MG63 (cell line): ENCODE results near the gene CDH23. TPM values are rescaled to one million over a fixed set of nuclear protein-coding genes. Genes with fewer than 3 reads are reported as not detected.
A peak's percentile ranks its signal among the peaks of the same experiment; 100 is the strongest.

Experiments
- DNase-seq: peaks from one replicate; pipeline ENCODE4 v3.0.0-alpha.2; 2020
- H3K27me3 ChIP-seq: fragments of 250-450 bp; sonication (Bioruptor Pico); 2 replicates; pipeline ENCODE4 v1.5.1; 2020; ENCODE audit warnings: mild to moderate bottlenecking, moderate library complexity
- H3K36me3 ChIP-seq: fragments of 250-450 bp; sonication (Bioruptor Pico); 2 replicates; pipeline ENCODE4 v1.5.1; 2020; ENCODE audit warnings: mild to moderate bottlenecking, moderate library complexity
- H3K4me3 ChIP-seq: fragments of 250-450 bp; sonication (Bioruptor Pico); 2 replicates; pipeline ENCODE4 v1.5.1; 2020; ENCODE audit warnings: mild to moderate bottlenecking, moderate library complexity
- H3K9me3 ChIP-seq: fragments of 250-450 bp; sonication (Bioruptor Pico); 2 replicates; pipeline ENCODE4 v1.5.1; 2020; ENCODE audit warnings: mild to moderate bottlenecking, moderate library complexity
- total RNA-seq: library from RNA; depleted of rRNA; stranded (reverse); fragments of >200 nt; shearing (Covaris generic); gene quantifications from 2 replicates; pipeline ENCODE4 v1.2.3, GENCODE V29; 2014; ENCODE audit warnings: low replicate concordance

CDH23 gene
- total RNA-seq, 1 experiment from 2014 or later = 0.07 TPM

DNA sequence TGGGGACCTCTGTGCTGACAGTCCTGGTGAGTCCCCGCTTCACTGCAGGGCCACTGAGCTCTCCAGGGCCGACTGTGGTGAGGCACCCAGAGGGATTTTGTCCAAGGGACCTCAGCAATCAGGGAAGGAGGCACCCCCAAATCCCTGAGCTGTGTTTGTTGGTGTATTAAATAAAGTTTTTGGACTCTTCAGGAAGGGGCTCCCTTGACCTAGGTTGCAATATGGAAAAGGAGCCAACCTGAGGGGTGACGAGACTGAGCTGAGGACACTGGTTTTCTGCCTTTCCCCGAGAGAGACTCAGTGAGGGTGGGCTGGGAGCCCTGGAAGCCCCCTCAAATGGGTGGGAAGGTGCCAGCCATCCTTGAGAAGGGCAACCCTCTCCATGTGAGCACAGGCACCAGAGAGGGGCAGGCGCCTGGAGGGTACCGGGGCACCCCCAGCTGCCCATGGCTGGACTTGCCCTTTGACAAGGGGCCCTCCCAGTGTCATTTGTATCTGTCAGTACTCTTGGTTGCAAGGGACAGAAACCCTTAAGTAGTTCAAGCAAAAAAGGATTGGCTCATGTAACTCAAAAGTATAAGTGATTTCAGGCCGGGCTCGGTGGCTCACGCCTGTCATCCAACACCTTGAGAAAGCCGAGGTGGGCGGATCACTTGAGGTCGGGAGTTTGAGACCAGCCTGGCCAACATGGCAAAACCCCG, 250.0 kb downstream of the CDH23 start:
- H3K4me3 ChIP-seq = no peak overlapping the region
- no peak for DNase-seq

DNA sequence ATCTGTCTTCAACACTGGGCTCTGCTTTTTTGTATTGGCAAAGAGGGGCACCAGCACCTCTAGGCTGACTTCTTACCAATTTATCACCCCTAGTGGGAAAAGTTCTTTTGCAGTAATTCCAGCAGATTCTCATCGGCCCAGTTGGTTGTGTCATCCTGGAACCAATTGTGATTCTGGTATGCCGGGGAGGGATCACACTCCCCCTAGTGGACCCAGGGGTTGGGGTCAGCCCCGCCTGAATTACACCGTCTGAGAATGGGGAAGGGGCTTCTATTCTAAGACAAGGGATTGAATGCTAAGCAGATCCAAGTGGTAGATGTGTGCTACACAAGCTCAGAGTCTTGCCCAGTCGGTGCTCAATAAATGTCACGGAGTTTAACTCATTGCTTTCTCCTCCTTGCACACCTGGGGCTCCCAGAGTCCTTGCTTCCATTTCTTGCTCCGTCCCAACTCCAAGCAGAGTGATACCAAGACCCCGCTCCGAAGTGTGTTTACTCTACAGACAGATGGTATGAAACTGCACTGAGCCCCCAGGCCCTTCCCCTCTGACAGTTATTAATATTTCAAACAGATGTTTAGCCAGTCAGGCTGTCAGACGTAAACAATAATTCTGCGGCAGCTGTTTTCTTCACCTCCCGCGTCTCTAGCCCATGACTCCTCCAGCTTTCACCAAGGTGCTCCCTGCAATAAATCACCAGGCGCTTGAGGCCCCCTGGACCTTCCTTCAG, 251.0 kb downstream of the CDH23 start:
- Histone ChIP-seq H3K36me3 (no peaks in the 10 kb centered on the region), H3K9me3 (no peaks in the 10 kb centered on the region), H3K4me3 (no peak overlapping the region), H3K27me3 (no peaks in the 10 kb centered on the region)
- no peak for DNase-seq

More for the DNA sequence above, 250.0 kb downstream of the CDH23 start:
- Histone ChIP-seq H3K36me3 (no peaks in the 10 kb centered on the region), H3K9me3 (no peaks in the 10 kb centered on the region), H3K27me3 (no peaks in the 10 kb centered on the region)

DNA sequence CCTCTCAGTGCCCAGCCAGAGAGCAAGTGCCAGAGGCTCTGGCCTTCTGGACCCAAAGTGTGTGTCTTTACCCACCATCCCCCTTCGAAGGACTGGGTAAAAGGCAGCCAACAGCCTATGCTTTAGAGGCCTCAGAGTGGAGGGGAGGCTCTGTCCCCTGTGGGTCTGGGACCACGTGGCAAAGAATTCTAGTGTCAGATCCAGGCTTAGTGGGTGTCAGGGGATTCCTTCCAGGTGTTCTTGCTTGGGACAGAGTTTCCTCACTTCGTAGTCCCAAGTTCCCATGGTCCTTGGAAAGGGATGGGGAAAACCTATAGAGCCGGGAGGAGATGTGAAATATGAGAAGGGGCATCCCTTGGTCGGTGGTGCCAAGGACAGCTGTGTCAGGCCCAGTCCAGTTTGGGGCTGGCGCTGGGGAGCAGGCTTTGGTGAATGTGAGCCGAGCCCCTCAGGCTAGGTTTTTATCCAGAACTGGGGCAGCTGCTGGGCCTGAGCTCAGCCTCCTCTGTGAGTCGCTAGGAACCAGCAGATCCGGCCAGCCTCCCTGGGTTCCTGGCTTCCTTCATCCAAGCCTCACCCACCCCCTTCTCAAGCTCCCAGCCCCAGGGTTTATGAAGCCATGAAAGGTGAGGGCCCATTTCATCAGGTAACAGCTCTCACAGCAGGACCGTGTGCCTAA, 251.7 kb downstream of the CDH23 start:
- no peak for DNase-seq

DNA sequence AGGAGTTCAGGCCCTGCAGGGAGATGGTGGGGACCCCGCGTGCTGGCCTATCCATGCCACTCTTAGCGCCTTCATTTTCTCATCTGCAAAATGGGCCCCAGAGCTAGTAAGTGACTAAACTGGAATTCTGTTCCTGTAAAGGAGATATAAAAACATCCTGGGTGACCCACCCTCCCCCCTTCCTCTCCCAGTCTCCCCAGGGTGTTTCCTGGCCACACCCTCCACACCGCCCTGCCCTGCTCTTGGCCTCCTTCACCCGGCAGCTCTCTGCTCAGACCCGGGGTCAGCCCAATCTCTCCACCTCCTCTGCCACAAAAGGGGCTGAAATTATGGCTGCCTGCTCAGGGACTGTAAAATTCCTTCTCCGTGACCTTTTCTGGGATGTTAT, 252.2 kb downstream of the CDH23 start:
- no peak overlapping the region for H3K4me3 ChIP-seq
- no peaks in the 10 kb centered on the region for H3K9me3 ChIP-seq
- DNase-seq = peak; percentile 16
- no peaks in the 10 kb centered on the region for H3K36me3 ChIP-seq
- H3K27me3 ChIP-seq = no peaks in the 10 kb centered on the region

More for the DNA sequence above, 251.7 kb downstream of the CDH23 start:
- Histone ChIP-seq H3K4me3 (no peak overlapping the region), H3K27me3 (no peaks in the 10 kb centered on the region), H3K9me3 (no peaks in the 10 kb centered on the region), H3K36me3 (no peaks in the 10 kb centered on the region)

DNA sequence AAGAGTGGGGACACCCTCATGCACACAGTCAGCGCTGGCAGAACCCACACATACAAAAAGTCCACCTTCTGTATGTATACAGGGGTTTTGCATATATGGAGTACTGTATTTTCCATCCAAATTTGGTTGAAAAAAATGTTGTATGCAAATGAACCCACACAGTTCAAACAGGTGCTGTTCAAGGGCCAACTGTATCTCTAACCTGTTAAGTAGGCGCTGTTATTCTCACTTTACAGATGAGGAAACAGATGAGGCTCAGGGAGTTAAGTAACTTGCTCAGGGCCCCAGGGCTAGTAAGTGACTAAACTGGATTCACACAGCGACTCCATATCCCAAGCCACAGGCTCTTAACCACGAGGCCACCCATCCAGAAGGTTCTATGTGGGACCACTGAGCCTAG, 252.9 kb downstream of the CDH23 start:
- Histone ChIP-seq H3K9me3 (no peaks in the 10 kb centered on the region), H3K4me3 (no peak overlapping the region), H3K27me3 (no peaks in the 10 kb centered on the region)

DNA sequence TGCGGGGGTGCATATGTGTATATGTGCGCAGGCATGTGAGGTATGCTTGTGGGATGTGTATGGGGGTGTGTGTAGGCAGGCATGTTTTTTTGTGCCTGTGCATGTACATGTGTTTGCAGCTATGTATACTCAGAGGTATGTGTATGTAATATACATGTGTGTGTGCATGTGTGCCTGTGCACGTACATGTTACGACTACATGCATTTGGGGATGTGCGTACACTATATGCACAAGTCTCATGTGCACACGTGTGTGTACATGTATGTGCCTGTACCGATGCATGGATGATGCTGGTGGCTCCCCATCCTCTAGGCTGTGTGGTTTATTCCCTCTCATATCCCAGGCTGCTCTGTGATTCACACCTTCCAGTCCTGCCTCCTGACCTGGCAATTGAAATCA, 253.7 kb downstream of the CDH23 start:
- Histone ChIP-seq H3K4me3 (no peak overlapping the region), H3K36me3 (no peaks in the 10 kb centered on the region), H3K9me3 (no peaks in the 10 kb centered on the region), H3K27me3 (no peaks in the 10 kb centered on the region)
- no peak for DNase-seq

More for the DNA sequence above, 252.9 kb downstream of the CDH23 start:
- H3K36me3 ChIP-seq = no peaks in the 10 kb centered on the region
- DNase-seq = no peak

DNA sequence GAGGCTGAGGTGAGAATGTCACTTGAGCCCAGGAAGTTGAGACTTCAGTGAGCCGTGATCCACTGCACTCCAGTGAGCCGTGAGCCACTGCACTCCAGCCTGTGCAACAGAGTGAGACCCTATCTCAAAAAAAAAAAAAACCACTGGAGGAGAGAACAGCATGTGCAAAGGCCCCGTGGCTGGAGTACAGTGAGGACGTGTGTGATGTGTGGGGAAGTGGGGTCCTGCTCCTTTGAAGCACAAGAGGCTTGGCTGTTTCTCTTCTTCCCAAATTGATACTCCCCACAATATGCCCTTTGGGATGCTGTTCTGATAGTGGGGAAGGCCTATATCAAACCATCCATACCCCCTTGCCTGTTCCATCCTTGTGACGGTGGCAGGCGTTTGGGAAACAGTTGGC, 254.7 kb downstream of the CDH23 start:
- H3K9me3 ChIP-seq = no peaks in the 10 kb centered on the region
- no peak for DNase-seq
- H3K27me3 ChIP-seq = no peaks in the 10 kb centered on the region
- H3K36me3 ChIP-seq = no peaks in the 10 kb centered on the region
- H3K4me3 ChIP-seq = no peak overlapping the region

DNA sequence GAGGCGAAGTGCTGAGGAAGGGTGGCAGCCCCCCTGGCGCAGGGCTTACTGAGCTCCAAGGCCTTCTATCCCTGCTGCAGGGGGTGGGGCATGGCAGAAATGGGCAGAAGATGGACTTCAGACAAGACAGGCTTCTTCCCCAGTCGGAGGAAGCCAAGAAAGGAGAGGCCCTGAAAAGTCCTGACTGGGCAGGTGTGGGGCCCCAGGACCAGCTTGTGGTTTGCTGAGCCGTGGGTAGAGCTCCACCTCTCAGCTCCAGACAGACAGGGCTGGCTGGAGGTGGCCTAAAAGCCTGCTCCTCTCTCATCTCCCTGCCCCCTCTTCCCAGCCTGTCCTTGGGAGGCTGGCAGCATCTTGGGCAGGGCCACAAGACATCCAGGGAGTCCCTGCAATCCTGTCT, 255.2 kb downstream of the CDH23 start:
- Histone ChIP-seq H3K9me3 (no peaks in the 10 kb centered on the region), H3K36me3 (no peaks in the 10 kb centered on the region), H3K27me3 (no peaks in the 10 kb centered on the region), H3K4me3 (no peak overlapping the region)
- no peak for DNase-seq

DNA sequence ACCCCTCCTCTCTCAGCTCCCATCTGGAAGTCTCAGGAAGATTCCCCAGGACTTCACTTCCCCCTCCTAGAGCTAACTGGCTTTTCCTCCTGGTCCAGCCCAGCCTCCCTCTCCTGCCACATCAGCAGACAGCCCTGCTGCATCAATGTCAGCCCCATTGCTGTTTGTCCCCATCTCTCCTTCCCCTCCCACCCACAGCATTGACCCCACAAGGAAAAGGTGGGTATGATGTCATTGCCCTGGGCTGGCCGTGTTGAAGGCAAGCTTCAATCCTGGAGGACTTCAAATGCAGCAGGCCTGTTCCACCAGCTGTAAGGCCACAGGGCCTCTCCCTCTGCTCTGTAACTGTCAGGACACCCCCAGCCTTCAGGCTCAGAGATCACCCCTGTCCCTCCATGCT, 256.3 kb downstream of the CDH23 start:
- no peak overlapping the region for H3K4me3 ChIP-seq
- DNase-seq = no peak
- H3K36me3 ChIP-seq = no peaks in the 10 kb centered on the region
- H3K9me3 ChIP-seq = no peaks in the 10 kb centered on the region
- no peaks in the 10 kb centered on the region for H3K27me3 ChIP-seq

DNA sequence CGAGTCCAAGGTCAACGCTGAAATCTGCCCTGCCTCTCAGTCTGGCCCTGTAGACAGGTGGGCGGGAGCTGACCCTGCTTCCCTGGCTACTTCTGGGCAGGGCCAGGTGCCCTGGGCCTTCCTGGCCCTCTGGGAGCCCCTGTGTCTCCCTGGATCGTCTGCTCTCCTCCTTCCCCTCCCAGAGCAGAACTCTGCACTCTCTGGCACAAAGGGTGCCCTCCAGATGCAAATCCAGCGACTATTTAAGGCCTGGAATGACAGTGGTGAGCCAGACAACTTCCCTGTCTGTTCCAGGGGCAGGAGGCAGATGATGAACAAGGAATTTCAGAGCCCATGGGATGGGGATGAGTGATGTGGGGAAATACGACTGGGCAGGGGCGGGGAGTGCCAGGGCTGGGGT, 259.5 kb downstream of the CDH23 start:
- H3K36me3 ChIP-seq = no peaks in the 10 kb centered on the region
- no peak for DNase-seq
- H3K27me3 ChIP-seq = no peaks in the 10 kb centered on the region

DNA sequence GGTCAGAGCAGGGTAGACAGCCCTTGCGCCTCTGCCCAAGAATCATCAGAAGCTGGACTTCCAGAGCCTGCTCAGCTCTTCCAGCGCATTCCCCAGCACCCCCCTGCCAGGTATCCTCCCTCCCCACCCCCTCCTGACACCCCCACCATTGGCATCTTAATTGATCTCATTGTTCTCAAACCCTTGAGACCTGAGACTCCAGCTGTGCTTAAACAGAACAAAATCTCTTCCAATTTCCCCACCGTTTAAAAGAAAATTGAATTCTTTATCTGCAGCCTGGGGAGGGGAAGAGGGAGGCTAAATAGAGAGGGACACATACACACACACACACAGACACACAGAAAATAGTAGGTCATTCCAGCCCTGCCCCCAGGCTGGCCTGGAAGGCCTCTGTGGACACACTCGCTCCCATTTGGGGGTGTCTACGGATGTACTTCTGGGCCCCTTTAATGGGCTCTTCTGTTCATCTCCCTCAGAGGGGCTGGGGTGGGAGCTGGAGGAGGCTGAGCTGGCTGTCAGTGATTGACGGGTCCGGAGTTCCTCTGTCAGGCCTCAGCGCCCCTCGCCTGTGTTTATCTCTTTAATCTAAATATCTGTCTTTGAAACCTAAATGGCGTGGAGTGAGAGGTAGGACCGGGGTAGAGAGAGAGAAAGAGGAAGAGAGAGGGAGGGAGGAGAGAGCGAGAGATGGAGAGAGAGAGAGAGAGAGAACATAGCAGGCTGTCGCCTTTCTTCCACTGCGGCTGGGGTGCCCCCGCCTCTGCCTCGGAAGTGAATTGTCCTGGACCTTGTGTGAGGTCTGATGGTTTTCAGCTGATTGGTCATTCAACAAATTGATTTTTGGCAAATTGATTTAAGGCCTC, 261.1 kb downstream of the CDH23 start:
- no peaks in the 10 kb centered on the region for H3K36me3 ChIP-seq
- H3K9me3 ChIP-seq = no peaks in the 10 kb centered on the region
- H3K27me3 ChIP-seq = no peaks in the 10 kb centered on the region
- no peak overlapping the region for H3K4me3 ChIP-seq
- no peak for DNase-seq

More for the DNA sequence above, 259.5 kb downstream of the CDH23 start:
- Histone ChIP-seq H3K4me3 (no peak overlapping the region), H3K9me3 (no peaks in the 10 kb centered on the region)

DNA sequence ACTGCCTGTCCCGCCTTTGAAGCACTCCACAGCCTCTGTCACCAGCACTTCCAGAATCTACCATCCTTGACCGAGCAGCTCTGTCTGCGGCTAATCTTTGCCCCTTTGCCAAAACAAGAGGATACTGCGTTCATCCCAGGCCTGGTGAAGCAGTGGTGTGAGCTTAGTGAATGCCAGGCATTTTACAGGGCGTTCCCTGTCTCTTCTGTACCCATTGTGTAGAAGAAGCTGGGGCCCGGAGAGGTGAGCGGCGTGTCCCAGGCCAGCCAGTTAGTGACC, 261.7 kb downstream of the CDH23 start:
- H3K36me3 ChIP-seq = no peaks in the 10 kb centered on the region
- no peaks in the 10 kb centered on the region for H3K27me3 ChIP-seq
- H3K4me3 ChIP-seq = no peak overlapping the region
- DNase-seq = no peak
- no peaks in the 10 kb centered on the region for H3K9me3 ChIP-seq

DNA sequence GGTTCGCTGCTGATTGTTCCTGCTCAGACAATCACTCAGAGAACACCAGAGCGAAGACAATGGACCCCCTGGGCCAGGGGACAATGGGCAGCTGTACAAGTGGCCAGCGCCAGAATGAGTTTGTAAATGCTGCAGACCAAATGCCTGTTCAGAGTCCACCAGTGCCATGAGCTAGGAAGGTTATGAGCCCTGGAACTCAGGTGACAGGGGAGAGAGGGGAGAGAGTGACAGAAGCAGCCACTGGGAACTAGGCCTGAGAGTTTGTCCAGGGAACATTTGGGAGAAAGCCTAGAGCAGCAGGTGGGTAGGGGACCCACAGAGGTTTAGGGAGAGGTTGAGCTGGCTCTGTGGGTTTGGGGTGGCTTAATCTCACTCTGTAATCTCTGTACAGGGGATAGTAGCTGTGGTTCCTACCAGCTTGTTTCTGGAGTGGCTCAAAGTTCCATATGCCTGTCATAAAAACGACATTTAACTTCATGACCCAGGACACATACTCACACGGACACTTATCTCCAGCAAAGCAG, 262.5 kb downstream of the CDH23 start:
- H3K9me3 ChIP-seq = no peaks in the 10 kb centered on the region
- no peaks in the 10 kb centered on the region for H3K27me3 ChIP-seq
- H3K36me3 ChIP-seq = no peaks in the 10 kb centered on the region
- H3K4me3 ChIP-seq = no peak overlapping the region
- no peak for DNase-seq

DNA sequence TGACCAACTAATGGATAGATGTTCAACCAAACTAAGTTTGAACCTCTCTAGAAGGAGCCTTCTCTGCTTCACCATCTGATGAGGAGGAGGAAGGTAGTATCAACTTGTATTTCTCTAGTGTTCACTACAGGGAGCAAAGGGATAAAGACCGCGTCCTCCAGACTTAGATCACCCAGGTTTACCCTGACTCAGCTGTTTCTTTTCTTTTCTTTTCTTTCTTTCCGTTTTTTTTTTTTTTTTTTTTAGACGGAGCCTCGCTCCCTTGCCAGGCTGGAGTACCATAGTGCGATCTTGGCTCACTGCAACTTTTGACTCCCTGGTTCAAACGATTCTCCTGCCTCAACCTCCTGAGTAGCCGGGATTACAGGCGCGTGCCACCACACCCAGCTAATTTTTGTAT, 263.0 kb downstream of the CDH23 start:
- no peak for DNase-seq

DNA sequence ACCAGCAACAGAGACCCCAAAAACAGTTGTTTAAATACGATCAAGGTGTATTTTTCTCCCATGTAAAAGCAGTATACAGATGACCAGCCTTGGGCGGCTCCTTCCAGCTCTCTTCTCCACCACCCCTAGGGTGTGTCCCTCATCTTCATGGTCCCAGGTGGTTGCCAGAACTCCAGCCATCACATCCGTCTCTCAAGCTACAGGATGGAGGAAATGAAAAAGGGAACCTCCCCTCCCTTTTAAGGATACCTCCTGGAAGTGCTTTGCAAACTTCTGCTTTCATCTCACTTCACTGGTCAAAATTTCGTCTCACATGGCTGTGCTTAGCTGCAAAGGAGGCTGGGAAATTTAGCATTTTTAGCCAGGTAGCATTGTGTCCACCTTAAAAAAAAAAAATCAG, 263.6 kb downstream of the CDH23 start:
- H3K9me3 ChIP-seq = no peaks in the 10 kb centered on the region
- no peak overlapping the region for H3K4me3 ChIP-seq
- no peaks in the 10 kb centered on the region for H3K27me3 ChIP-seq
- no peak for DNase-seq
- H3K36me3 ChIP-seq = no peaks in the 10 kb centered on the region

More for the DNA sequence above, 263.0 kb downstream of the CDH23 start:
- Histone ChIP-seq H3K9me3 (no peaks in the 10 kb centered on the region), H3K36me3 (no peaks in the 10 kb centered on the region), H3K27me3 (no peaks in the 10 kb centered on the region), H3K4me3 (no peak overlapping the region)

DNA sequence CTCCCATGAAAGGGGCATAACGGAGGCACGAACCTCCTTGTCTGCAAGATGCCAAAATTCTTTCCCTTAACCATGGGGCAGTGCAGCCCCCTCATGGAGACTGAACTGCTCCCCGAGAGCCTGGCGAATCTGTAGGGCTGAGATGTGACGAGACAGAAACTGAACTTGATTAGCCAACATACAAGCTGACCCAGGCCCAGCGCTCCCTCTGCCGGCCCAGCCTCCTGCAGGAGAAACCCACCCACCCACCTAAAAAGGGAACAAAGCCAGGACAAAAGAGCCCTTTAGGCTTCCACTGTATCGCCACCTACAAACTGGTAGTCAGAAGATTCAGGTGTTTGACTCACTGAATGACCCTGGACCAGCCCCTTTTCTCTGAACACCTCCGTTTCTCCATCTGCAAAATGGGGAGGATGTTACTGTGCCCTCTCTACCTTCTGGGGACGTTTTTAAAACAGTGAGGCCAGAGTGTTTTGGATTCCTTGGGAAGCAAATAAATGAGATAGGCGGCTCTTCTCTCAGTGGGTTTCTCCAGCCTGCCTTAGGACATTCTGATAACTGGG, 264.4 kb downstream of the CDH23 start:
- Histone ChIP-seq H3K27me3 (no peaks in the 10 kb centered on the region), H3K9me3 (no peaks in the 10 kb centered on the region), H3K36me3 (no peaks in the 10 kb centered on the region), H3K4me3 (no peak overlapping the region)
- DNase-seq = no peak
